NB4 (cell line): ENCODE results near the gene CADPS.

Experiments
- DNase-seq: peaks from one replicate; pipeline ENCODE4 v3.0.0; 2010; ENCODE audit warnings: low read depth
- H3K4me3 ChIP-seq: one replicate; pipeline ENCODE4 v1.5.1; 2011; ENCODE audit warnings: mild to moderate bottlenecking, low read depth, low read length, moderate library complexity
- CTCF ChIP-seq: IDR thresholded peaks from one replicate; pipeline ENCODE4 v1.5.1; 2012; ENCODE audit warnings: low read depth, low read length
- MYC ChIP-seq: IDR thresholded peaks from 2 replicates; pipeline ENCODE4 v1.6.1; 2011; ENCODE audit warnings: low read depth, low read length
- POLR2A ChIP-seq: IDR thresholded peaks from 2 replicates; pipeline ENCODE4 v1.6.1; 2011; ENCODE audit warnings: mild to moderate bottlenecking; ENCODE audit not compliant: insufficient read length; ENCODE audit errors: extremely low read depth
- TF ChIP-seq, protein P1 (sequence below): IDR thresholded peaks from 2 replicates; pipeline ENCODE4 v1.6.1; 2011; ENCODE audit warnings: low read depth, low read length

The CADPS gene

GRCh38 chr3:62723166-62723913 is 151.9 kb downstream of the CADPS start:
- no peak overlapping the region for H3K4me3 ChIP-seq
- no peak for DNase-seq
- TF ChIP-seq POLR2A: no peak
- TF ChIP-seq CTCF: no peak
- TF ChIP-seq MYC: no peak
- TF ChIP-seq, protein P1, sequence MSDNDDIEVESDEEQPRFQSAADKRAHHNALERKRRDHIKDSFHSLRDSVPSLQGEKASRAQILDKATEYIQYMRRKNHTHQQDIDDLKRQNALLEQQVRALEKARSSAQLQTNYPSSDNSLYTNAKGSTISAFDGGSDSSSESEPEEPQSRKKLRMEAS: no peak

DNA sequence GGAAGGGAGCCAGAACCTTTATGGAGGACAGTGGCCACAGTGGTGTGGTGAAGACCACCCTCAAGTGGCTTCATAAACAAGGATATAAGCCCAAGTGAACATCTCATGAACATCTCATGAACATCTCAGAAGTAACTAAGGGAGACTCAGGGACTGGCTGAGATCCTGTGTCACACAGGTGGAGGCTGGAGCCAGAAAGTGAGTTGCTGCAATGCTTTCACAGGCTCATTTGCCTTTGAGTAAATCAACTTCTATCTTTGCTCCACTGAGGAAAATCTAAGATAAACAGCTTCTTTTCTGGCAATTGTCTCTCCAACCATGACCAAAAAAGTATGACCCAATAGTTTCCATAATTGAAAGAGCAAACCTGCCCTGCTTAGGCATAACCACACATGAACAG is 152.9 kb downstream of the CADPS start:
- no peak overlapping the region for H3K4me3 ChIP-seq
- TF ChIP-seq MYC (no peak), CTCF (no peak), POLR2A (no peak)
- TF ChIP-seq, protein P1: no peak
- no peak for DNase-seq

GRCh38 chr3:62718515-62719320 is 156.5 kb downstream of the CADPS start:
- no peak overlapping the region for H3K4me3 ChIP-seq
- TF ChIP-seq MYC: no peak
- DNase-seq: no peak

DNA sequence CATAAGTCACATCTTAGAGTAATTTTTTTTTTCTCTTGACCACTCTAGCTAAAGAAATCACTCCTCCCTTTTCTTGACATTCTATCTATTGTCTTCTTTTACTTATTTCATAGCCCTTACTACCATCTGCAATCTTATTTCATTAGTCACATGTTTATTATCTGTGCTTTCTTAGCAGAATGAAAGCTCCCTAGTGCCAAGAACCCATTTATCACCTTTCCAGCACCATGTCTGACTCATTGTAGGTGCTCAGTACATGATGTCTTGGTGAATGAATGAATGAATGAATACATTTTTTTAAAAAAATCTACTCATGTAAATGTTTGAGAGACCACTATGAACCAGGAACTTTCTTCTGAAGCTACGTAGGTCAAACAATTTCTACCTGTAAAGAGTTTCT is 157.2 kb downstream of the CADPS start:
- no peak overlapping the region for H3K4me3 ChIP-seq
- DNase-seq: no peak
- TF ChIP-seq, protein P1: no peak
- TF ChIP-seq MYC (no peak), POLR2A (no peak), CTCF (no peak)

GRCh38 chr3:62712746-62713145 is 162.5 kb downstream of the CADPS start:
- no peak overlapping the region for H3K4me3 ChIP-seq
- no peak for DNase-seq
- TF ChIP-seq, protein P1: no peak

- DNase-seq: no peak
- H3K4me3 ChIP-seq: no peak overlapping the region
- TF ChIP-seq, protein P1: no peak
- no peak for TF ChIP-seq MYC
- TF ChIP-seq POLR2A: no peak
- TF ChIP-seq CTCF: no peak
Measured at GRCh38 chr3:62710751-62711150, 164.5 kb downstream of the CADPS start.
